AG04450 (cell line): ENCODE measurements around the gene IGSF6. TPM values are rescaled to one million over a fixed set of nuclear protein-coding genes. Genes with fewer than 3 reads are reported as not detected.
A peak's percentile ranks its signal among the peaks of the same experiment; 100 is the strongest.
"Not testable (repeated sequence)": the region's sequence is repeated elsewhere in the genome, so short reads cannot be mapped to it uniquely, and the experiment has no call there.

Source experiments
- CTCF ChIA-PET: fragments of 300-600, 350-600 bp; formaldehyde crosslinking; extraction: SDS; loops from one replicate; lab custom pipeline; 2022; ENCODE audit warnings: antibody characterized with exemption, inconsistent platforms; lab: Charles Lee
- POLR2A ChIA-PET: fragments of 350-600 bp; formaldehyde crosslinking; extraction: SDS; loops from one replicate; lab custom pipeline; 2021; ENCODE audit warnings: antibody characterized with exemption, inconsistent platforms; lab: Yijun Ruan, JAX
- DNase-seq: peaks from one replicate; pipeline ENCODE4 v3.0.0-alpha.2; 2011; ENCODE audit warnings: low read depth, low spot score
- H3K27ac ChIP-seq: one replicate; pipeline ENCODE4 v1.5.1; 2012; ENCODE audit warnings: low read depth, low read length, control low read depth
- H3K27me3 ChIP-seq: one replicate; pipeline ENCODE4 v1.6.0; 2012; ENCODE audit warnings: low read length; ENCODE audit not compliant: control insufficient read depth, insufficient read depth
- H3K4me3 ChIP-seq: 2 replicates; pipeline ENCODE4 v1.5.1; 2011; ENCODE audit warnings: mild to moderate bottlenecking, low read depth, low read length, control low read depth
- H3K9me3 ChIP-seq: 2 replicates; pipeline ENCODE4 v1.5.1; 2012; ENCODE audit warnings: low read length; ENCODE audit not compliant: control insufficient read depth, insufficient read depth
- CTCF ChIP-seq: IDR thresholded peaks from 2 replicates; pipeline ENCODE4 v1.5.1; 2011; ENCODE audit warnings: low read depth, low read length, control low read depth, inconsistent platforms
- polyA plus RNA-seq: library from polyadenylated mRNA; depleted of rRNA; stranded (reverse); fragments of >200 nt; gene quantifications from 2 replicates; pipeline ENCODE4 v1.2.3, GENCODE V29; 2011

IGSF6 gene
- polyA plus RNA-seq, 1 experiment = not detected

DNA sequence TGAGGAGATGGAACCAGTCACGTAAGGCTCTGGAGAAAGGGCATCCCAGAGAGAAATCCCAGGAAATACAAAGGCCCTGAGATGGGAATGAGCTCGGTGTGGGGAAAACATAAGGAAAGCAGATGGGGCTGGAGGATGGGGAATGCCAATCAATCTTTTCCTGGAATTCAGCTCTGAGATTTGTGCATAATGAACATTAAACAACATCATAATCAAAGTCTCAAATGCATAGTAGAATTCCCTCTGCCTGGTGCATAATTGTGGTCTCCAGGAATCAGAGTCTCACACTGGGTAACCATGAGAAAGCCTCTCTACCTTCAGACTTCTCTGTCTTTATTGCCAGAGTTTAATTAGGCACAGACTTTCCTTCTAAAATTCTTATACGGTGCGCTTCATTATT, 42.2 kb upstream of the IGSF6 start:
- Histone ChIP-seq H3K9me3 (no peaks in the 10 kb centered on the region), H3K4me3 (no peak overlapping the region), H3K27ac (no peak overlapping the region), H3K27me3 (peaks cover 7% of the 10 kb centered on the region)
- ChIA-PET POLR2A (no interaction called here), CTCF (interaction anchor here (1.9 to 2.3 kb wide), 2 partner anchors 13 to 37 kb away, joined by 9 to 16 read pairs; no protein-coding TSS in a partner anchor)
- no peak for TF ChIP-seq CTCF
- DNase-seq = no peak

DNA sequence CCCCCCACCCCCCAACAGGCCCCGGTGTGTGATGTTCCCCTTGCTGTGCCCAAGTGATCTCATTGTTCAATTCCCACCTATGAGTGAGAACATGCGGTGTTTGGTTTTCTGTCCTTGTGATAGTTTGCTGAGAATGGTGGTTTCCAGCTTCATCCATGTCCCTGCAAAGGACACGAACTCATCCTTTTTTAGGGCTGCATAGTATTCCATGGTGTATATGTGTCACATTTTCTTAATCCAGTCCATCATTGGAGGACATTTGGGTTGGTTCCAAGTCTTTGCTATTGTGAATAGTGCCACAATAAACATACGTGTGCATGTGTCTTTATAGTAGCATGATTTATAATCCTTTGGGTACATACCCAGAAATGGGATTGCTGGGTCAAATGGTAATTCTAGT, 38.6 kb upstream of the IGSF6 start:
- CTCF ChIA-PET = interaction anchor here (1.1 kb wide), 1 partner anchor 18 kb away, joined by 3 read pairs; no protein-coding TSS in a partner anchor
- not testable (repeated sequence) for H3K27ac ChIP-seq

DNA sequence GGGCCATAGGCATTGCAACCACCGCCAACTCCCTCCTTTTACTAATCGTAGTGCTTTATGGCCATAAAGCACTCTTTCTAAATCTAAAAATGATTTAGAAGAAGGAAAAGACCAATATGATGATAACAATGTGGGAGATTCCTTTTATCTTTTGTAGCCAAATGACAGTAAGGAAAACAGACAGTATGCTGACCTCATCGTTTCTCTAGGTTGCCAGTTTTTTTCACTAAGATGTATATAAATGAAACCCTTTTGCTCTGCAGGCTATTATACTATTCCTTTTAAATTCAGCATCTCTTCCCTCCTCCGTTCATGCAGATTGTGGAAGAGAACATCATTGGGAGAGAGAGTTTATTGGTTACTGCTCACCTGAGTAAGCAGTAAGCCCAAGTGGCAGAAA, 36.7 kb upstream of the IGSF6 start:
- Histone ChIP-seq H3K4me3 (no peak overlapping the region), H3K27ac (no peak overlapping the region), H3K9me3 (no peaks in the 10 kb centered on the region; the same call in 1 of the 2 replicates), H3K27me3 (no peaks in the 10 kb centered on the region)
- TF ChIP-seq CTCF = no peak
- no peak for DNase-seq
- ChIA-PET POLR2A (no interaction called here), CTCF (no interaction called here)

More for the DNA sequence above, 38.6 kb upstream of the IGSF6 start:
- H3K9me3 ChIP-seq, POLR2A ChIA-PET, H3K27me3 ChIP-seq, DNase-seq, H3K4me3 ChIP-seq: not testable (repeated sequence)

- ChIA-PET POLR2A (no interaction called here), CTCF (interaction anchor here (1.4 kb wide), 1 partner anchor 28 kb away, joined by 6 read pairs; no protein-coding TSS in a partner anchor)
- DNase-seq = no peak
- Histone ChIP-seq H3K27ac (no peak overlapping the region), H3K27me3 (no peaks in the 10 kb centered on the region), H3K4me3 (no peak overlapping the region), H3K9me3 (no peaks in the 10 kb centered on the region; the same call in 1 of the 2 replicates)
- no peak for TF ChIP-seq CTCF
Observed at GRCh38 chr16:21685034-21685455, 32.6 kb upstream of the IGSF6 start.

- ChIA-PET CTCF (interaction anchor here (1.4 kb wide), 1 partner anchor 27 kb away, joined by 6 read pairs; no protein-coding TSS in a partner anchor), POLR2A (no interaction called here)
- Histone ChIP-seq H3K27ac (no peak overlapping the region), H3K27me3 (no peaks in the 10 kb centered on the region), H3K9me3 (no peaks in the 10 kb centered on the region; the same call in 1 of the 2 replicates), H3K4me3 (no peak overlapping the region)
- peak; percentile 44 for TF ChIP-seq CTCF
- no peak for DNase-seq
Observed at GRCh38 chr16:21684199-21684598, 31.8 kb upstream of the IGSF6 start.
